Effector CD8-positive, alpha-beta T cell (primary cell): ENCODE measurements around the gene NXPE4.
"Not testable (repeated sequence)": the region's sequence is repeated elsewhere in the genome, so short reads cannot be mapped to it uniquely, and the experiment has no call there.

Experiments
- DNase-seq: peaks from one replicate; lab custom pipeline; 2025; lab: John Stamatoyannopoulos, UW
- total RNA-seq, 4 experiments: gene quantifications; one replicate each; lab custom pipeline; 2026; lab: John Stamatoyannopoulos, UW

The NXPE4 gene
- total RNA-seq, result 0 reads per million in 4 experiments

DNA sequence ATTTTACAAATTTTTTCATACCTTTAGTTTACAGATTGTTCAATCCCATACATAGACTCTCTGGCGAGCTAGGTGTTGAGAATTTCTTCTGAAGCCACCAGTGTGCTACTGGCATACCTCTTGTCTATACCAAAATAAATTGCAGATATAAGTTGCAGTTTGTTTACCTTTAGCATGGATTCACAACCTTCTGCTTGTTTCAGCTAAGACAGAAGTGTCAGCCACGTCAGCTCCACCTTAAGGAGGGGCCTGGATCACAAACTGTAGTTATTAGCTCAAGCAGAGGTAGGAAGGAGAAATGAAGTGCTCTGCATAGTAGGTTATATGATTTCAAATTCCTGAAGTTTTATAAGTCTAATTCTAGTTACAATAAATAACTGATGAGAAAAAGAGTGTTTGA, at the start of gene NXPE4:
NXPE4 (minus strand) TSS at position 216 of the 400 bp plus-strand sequence. CDS start 1,027 bp downstream, outside the sequence.
- DNase-seq, result no peak

DNA sequence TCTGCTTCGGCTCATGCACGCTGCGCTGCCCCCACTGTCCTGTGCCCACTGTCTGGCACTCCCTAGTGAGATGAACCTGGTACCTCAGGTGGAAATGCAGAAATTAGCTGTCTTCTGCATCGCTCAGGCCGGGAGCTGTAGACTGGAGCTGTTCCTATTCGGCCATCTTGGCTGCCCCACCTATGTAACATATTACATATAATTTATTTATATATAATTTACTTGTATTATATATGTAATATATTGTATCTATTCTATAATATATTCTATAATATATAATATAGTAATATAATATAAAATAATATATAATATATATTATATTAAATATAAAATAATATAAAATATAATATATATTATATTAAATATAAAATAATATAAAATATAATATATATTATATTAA, 43.9 kb upstream of the NXPE4 start:
- DNase-seq, result not testable (repeated sequence)

DNA sequence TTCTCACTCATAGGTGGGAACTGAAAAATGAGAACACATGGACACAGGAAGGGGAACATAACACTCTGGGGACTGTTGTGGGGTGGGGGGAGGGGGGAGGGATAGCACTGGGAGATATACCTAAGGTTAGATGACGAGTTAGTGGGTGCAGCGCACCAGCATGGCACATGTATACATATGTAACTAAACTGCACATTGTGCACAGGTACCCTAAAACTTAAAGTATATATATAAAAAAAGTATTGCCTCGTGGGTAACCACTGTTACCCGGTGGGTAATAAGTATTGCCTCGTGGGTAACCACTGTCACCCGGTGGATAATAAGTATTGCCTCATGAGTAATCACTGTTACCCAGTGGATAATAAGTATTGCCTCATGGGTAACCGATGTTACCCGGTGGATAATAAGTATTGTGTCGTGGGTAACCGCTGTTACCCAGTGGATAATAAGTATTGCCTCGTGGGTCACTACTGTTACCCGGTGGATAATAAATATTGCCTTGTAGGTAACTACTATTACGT, 35.9 kb upstream of the NXPE4 start:
- not testable (repeated sequence) for DNase-seq

DNA sequence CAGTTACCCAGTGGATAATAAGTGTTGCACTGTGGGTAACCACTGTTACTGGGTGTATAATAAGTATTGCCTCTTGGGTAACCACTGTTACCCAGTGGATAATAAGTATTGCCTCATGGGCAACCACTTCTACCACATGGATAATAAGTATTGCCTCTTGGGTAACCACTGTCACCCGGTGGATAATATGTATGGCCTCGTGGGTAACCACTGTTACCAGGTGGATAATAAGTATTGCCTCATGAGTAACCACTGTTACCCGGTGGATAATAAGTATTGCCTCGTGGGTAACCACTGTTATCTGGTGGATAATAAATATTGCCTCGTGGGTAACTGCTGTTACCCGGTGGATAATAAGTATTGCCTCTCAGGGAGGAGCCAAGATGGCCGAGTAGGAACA, 29.7 kb upstream of the NXPE4 start:
- no peak for DNase-seq

DNA sequence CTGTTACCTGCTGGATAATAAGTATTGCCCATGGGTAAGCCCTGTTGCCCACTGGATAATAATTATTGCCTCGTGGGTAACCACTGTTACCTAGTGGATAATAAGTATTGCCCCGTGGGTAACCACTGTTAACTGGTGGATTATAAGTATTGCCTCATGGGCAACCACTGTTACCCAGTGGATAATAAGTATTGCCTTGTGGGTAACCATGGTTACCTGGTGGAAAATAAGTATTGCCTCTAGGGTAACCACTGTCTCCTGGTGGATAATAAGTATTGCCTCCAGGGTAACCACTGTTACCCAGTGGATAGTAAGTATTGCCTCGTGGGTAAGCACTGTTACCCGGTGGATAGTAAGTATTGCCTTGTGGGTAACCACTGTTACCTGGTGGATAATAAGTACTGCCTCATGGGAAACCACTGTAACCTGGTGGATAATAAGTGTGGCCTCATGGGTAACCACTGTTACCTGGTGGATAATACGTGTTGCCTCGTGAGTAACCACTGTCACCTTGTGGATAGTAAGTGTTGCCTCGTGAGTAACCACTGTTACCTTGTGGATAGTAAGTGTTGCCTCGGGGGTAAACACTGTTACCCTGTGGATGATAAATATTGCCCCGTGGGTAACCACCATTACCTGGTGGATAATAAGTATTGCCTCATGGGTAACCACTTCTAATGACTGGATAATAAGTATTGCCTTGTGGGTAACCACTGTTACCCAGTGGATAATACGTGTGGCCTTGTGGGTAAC, 29.0 kb upstream of the NXPE4 start:
- DNase-seq, result no peak

DNA sequence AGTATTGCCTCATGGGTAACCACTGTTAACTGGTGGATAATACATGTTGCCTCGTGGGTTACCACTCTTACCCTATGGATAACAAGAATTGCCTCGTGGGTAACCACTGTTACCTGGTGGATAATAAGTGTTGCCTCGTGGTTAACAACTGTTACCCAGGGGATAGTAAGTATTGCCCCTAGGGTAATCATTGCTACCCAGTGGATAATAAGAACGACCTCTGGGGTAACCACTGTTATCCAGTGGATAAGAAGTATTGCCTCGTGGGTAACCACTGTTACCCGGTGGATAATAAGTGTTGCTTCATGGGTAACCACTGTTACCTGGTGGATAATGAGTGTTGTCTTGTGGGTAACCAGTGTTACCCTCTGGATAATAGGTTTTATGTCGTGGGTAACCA, 28.1 kb upstream of the NXPE4 start:
- no peak for DNase-seq

DNA sequence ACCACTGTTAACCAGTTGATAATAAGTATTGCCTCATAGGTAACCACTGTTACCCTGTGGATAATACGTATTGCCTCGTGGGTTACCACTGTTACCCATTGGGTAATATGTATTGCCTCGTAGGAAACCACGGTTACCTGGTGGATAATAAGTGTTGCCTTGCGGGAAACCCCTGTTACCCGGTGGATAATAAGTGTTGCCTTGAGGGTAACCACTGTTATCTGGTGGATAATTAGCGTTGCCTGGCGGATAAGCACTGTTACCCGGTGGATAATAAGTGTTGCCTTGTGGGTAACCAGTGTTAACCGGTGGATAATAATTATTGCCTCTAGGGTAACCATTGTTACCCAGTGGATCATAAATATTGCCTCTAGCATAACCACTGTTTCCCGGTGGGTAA, 27.3 kb upstream of the NXPE4 start:
- no peak for DNase-seq

DNA sequence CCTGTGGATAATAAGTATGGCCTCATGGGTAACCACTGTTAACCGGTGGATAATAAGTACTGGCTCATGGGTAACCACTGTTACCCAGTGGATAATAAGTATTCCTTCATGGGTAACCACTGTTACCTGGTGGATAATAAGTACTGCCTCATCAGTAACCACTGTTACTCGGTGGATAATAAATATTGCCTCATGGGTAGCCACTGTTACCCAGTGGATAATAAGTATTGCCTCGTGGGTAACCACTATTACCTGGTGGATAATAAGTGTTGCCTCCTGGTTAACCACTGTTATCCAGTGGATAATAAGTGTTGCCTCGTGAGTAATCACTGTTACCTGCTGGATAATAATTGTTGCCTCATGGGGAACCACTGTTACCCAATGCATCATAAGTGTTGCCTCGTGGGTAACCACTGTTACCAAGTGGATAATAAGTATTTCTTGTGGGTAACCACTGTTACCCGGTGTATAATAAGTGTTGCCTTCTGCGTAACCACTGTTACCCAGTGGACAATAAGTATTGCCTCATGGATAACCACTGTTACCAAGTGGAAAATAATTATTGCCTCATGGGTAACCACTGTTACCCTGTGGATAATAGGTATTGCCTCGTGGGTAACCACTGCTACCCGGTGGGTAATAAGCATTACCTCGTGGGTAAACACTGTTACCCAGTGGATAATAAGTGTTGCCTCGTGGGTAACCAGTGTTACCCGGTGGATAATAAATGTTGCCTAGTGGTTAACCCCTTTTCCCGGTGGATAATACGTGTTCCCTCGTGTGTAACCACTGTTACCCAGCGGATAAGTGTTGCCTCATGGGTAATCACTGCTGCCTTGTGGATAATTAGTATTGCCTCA, 26.6 kb upstream of the NXPE4 start:
- no peak for DNase-seq

DNA sequence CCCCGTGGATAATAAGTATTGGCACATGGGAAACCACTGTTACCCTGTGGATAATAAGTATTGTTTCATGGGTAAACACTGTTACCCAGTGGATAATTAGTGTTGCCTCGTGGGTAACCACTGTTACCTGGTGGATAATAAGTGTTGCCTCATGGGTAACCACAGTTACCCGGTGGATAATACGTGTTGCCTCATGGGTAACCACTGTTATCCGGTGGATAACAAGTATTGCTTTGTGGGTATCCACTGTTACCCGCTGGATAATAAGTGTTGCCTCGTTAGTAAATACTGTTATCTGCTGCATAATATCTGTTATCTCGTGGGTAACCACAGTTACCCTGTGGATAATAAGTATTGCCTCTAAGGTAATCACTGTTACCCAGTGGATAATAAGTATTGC, 25.5 kb upstream of the NXPE4 start:
- no peak for DNase-seq

DNA sequence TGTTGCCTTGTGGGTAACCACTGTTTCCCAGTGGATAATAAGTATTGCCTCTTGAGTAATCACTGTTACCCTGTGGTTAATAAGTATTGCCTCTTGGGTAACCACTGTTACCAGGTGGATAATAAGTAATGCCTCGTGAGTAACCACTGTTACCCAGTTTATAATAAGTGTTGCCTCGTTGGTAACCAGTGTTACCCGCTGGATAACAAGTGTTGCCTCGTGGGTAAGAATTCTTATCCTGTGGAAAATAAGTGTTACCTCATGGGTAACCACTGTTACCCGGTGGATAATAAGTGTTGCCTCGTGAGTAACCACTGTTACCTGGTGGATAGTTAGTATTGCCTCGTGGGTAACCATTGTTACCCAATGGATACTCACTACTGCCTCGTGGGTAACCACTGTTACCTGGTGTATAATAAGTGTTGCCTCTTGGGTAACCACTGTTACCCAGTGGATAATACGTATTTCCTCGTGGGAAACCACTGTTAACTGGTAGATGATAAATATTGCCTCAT, 24.1 kb upstream of the NXPE4 start:
- no peak for DNase-seq

DNA sequence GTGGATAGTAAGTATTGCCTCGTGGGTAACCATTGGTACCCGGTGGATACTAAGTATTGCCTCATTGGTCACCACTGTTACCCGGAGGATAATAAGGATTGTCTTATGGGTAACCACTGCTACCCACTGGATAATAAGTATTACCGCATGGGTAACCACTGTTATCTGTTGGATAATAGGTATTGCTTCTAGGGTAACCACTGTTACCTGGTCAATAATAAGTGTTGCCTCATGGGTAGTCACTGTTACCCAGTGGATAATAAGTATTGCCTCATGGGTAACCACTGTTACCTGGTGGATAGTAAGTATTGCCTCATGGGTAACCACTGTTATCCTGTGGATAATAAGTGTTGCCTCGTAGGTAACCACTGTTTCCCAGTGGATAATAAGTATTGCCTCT, 22.6 kb upstream of the NXPE4 start:
- no peak for DNase-seq

DNA sequence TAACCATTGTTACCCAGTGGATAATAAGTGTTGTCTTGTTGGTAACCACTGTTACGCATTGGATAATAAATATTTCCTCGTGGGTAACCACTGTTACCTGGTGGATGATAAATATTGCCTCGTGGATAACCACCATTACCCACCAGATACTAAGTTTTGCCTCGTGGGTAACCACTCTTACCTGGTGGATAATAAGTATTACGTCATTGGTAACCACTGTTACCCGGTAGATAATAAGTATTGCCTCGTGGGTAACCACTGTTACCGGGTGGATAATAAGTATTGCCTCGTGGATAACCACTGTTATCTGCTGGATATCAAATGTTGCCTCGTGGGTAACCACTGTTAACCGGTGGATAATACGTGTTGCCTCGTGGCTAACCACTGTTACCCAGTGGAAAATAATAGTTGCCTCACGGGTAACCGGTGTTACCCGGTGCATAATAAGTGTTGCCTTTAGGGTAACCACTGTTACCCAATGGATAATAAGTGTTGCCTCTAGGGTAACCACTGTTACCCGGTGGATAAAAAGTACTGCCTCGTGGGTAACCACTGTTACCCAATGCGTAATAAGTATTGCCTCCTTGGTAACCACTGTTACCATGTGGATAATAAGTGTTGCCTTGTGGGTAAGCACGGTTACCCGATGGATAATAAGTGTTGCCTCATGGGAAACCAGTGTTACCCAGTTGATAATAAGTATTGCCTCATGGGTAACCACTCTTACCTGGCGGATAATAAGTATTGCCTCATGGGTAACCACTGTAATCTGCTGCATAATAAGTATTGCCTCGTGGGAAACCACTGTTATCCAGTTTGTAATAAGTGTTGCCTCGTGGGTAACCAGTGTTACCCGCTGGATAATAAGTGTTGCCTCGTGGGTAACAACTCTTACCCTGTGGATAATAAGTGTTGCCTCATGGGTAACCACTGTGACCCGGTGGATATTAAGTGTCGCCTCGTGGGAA, 21.9 kb upstream of the NXPE4 start:
- no peak for DNase-seq

DNA sequence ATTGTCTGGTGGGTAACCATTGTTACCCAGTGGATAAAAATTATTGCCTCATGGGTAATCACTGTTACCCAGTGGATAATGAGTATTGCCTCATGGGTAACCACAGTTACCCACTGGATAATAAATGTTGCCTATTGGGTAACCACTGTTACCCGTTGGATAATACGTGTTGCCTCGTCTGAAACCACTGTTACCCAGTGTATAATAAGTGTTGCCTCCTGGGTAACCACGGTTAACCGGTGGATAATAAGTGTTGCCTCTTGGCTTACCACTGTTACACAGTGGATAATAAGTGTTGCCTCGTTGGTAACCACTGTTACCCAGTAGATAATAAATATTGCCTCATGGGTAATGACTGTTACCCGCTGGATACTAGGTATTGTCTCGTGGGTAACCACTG, 20.9 kb upstream of the NXPE4 start:
- no peak for DNase-seq

DNA sequence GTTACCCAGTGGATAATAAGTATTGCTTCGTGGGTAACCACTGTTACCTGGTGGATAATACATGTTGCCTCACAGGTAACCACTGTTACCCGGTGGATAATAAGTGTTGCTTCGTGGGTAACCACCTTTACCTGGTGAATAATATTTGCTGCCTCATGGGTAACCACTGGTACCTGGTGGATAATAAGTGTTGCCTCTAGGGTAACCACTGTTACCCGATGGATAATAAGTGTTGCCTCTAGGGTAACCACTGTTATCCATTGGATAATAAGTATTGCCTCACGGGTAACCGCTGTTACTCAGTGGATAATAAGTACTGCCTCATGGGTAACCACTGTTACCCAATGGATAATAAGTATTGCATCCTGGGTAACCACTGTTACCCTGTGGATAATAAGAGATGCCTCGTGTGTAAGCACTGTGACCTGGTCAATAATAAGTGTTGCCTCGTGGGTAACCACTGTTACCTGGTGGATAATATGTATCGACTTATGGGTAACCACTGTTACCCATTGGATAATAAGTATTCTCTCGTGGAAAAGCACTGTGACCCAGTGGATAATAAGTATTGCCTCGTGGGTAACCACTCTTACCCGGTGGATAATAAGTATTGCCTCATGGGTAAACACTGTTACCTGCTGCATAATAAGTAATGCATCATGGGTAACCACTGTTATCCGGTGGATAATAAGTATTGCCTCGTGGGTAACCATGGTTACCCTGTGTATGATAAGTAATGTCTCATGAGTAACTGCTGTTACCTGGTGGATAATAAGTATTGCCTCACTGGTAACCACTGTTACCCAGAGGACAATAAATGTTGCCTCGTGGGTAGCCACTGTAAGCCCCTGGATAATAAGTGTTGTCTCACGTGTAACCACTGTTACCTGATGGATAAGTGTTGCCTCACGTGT, 20.1 kb upstream of the NXPE4 start:
- DNase-seq, result no peak

DNA sequence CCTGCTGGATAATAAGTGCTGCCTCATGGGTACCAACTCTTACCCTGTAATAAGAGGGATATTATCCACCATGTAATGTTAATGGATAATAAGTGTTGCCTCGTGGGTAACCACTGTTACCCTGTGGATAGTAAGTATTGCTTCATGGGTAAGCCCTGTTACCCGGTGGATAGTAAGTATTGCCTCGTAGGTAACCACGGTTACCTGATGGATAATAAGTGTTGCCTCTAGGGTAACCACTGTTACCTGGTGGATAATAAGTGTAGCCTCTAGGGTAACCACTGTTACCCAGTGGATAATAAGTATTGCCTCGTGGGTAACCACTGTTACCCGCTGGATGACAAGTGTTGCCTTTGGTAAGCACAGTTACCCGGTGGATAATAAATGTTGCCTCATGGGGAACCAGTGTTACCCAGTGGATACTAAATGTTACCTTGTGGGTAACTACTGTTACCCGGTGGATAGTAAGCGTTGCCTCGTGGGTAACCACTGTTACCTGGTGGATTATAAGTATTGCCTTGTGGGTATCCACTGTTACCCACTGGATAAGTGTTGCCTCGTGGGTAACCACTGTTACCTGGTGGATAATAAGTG, 18.6 kb upstream of the NXPE4 start:
- DNase-seq, result no peak

DNA sequence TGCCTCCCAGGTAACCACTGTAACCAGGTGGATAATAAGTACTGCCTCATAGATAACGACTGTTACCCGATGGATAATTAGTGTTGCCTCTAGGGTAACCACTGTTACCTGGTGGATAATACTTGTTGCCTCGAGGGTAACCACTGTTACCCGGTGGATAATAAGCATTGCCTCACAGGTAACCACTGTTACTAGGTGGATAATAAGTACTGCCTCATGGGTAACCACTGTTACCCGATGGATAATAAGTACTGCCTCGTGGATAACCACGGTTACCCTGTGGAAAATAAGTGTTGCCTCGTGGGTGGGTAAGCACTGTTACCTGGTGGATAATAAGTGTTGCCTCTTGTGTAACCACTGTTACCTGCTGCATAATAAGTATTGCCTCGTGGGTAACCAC, 17.5 kb upstream of the NXPE4 start:
- not testable (repeated sequence) for DNase-seq

DNA sequence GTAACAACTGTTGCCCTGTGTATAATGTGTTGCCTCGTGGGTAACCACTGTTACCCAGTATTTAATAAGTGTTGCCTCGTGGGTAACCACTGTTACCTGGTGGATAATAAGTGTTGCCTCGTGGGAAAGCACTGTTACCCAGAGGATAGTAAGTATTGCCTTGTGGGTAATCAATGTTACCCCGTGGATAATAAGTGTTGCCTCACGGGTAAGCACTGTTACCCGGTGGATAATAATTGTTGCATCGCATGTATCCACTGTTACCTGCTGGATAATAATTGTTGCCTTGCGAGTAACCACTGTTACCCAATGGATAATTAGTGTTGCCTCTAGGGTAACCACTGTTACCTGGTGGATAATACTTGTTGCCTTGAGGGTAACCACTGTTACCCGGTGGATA, 17.1 kb upstream of the NXPE4 start:
- DNase-seq, result no peak

DNA sequence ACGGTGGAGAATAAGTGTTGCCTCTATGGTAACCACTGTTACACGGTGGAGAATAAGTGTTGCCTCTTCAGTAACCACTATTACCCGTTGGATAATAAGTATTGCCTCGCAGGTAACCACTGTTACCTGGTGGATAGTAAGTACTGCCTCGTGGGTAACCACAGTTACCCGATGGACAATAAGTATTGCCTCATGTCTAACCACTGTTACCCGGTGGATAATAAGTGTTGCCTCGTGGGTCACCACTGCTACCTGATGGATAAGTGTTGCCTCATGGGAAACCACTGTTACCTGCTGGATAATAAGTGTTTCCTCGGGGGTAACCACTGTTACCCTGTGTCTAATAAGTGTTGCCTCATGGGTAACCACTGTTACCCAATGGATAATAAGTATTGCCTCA, 16.6 kb upstream of the NXPE4 start:
- DNase-seq, result not testable (repeated sequence)

DNA sequence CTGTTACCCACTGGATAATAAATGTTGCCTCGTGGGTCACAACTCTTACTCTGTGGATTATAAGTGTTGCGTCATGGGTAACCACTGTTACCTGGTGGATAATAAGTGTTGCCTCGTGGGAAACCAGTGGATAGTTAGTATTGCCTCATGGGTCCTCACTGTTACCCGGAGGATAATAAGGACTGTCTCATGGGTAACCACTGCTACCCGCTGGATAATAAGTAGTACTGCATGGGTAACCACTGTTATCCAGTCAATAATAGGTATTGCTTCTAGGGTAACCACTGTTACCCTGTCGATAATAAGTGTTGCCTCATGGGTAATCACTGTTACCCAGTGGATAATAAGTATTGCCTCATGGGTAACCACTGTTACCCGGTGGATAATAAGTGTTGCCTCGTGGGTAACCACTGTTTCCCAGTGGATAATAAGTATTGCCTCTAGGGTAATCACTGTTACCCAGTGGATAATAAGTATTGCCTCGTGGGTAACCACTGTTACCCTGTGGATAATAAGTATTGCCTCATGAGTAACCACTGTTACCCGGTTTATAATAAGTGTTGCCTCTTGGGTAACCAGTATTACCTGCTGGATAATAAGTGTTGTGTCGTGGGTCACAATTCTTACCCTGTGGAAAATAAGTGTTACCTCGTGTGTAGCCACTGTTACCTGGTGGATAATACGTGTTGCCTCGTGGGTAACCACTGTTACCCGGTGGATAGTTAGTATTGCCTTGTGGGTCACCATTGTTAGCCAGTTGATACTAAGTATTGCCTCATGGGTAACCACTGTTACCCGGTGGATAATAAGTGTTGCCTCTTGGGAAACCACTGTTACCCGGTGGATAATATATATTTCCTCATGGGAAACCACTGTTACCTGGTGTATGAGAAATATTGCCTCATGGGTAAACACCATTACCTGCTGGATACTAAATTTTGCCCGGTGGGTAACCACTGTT, 15.7 kb upstream of the NXPE4 start:
- no peak for DNase-seq
